ENCODE data around the gene ZNF670. TPM values are rescaled to one million over a fixed set of nuclear protein-coding genes. Genes with fewer than 3 reads are reported as not detected.

Gene ZNF670
- total and polyA plus RNA-seq, 9 of the 15 experiments (the other 6 are each of a cell fraction or from before 2014, with no cell fraction given): 7.1 to 23.4 (median 11.8) TPM

DNA sequence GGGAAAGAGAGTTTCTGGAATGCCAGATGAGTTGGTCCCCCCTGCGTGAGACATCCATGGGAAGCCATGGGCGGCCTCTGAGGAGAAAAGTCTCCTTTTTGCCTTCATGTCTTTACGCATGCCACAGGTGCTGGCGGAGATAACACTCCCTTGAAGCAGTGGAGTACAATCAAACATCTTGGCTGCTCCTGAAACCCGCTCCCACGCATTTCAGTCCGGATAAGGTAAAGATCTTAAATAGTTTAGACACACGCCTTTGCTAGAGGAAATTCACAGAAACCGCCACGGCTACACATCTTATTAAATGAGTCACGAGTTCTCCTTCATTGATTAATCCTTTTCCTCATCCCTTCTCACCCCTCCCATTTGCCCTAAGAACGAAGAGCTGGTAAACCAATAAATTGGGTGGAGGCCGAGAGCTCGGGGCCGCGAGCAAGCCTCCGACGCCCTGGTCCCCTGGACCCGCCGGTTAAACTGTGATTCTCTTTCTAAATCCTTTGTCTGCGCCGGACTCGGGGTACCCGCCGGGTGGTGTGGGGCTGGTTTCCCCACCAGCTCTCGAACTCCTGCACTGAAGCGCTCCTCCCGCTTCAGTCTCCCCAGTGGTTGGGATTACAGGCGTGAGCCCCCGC, 32.1 kb upstream of the ZNF670 start (continued):
- TF ChIP-seq SREBF2 (CRISPR knock-in tag; IDR thresholded peaks at IDR 0.05): no peak
- TF ChIP-seq HOMEZ (CRISPR knock-in tag; IDR thresholded peaks at IDR 0.05): no peak
- 0 out of 3 replicates have a peak, but pooled peaks of 1 of the 2 experiments have one; percentile 78 for TF ChIP-seq CBX3 (IDR thresholded peaks at IDR 0.05; ENCODE audit: borderline replicate concordance in 1 of 2, low read length in 2 of 2)
- peak; percentile 61; the same call in 1 of the 2 replicates for TF ChIP-seq CC2D1A (IDR thresholded peaks at IDR 0.05)
- TF ChIP-seq NFYB (IDR thresholded peaks at IDR 0.05; ENCODE audit: extremely low read depth, insufficient read length): no peak
- TF ChIP-seq EP300 (IDR thresholded peaks at IDR 0.05; ENCODE audit: low read length): peak; percentile 92
- TF ChIP-seq ZFP36 (IDR thresholded peaks at IDR 0.05; ENCODE audit: low read depth, low read length, partially characterized antibody): no peak
- no peak; a peak in 1 of 4 replicates for TF ChIP-seq FOXA3 (CRISPR knock-in tag; conservative IDR thresholded peaks at IDR 0.05 in 1 of 2, IDR thresholded peaks at IDR 0.05 in 1 of 2)
- no peak for TF ChIP-seq THRAP3 (IDR thresholded peaks at IDR 0.05; ENCODE audit: borderline replicate concordance)
- TF ChIP-seq NBN (IDR thresholded peaks at IDR 0.05; ENCODE audit: low read depth): peak; percentile 85
- TF ChIP-seq KHSRP (IDR thresholded peaks at IDR 0.05): no peak
- peak; percentile 90 for TF ChIP-seq CBFA2T2 (conservative IDR thresholded peaks at IDR 0.05)
- no peak for TF ChIP-seq SMC3 (conservative IDR thresholded peaks at IDR 0.05; ENCODE audit: insufficient read depth, low read depth, low read length)
- TF ChIP-seq MXI1 (IDR thresholded peaks at IDR 0.05; ENCODE audit: low read depth, low read length): no peak
- no peak for TF ChIP-seq ZFP91 (CRISPR knock-in tag; IDR thresholded peaks at IDR 0.05)
- TF ChIP-seq AFF4 (CRISPR knock-in tag; IDR thresholded peaks at IDR 0.05): 0 out of 2 replicates have a peak, but pooled peaks have one; percentile 36
- TF ChIP-seq CREB5 (CRISPR knock-in tag; IDR thresholded peaks at IDR 0.05): no peak
- peak; percentile 86 for TF ChIP-seq PML (IDR thresholded peaks at IDR 0.05; ENCODE audit: low read length)
- no peak for TF ChIP-seq ZNF212 (CRISPR knock-in tag; IDR thresholded peaks at IDR 0.05)
- peak; percentile 73; the same call in 1 of the 2 replicates for TF ChIP-seq FOXM1 (IDR thresholded peaks at IDR 0.05; ENCODE audit: low read depth)
- no peak for TF ChIP-seq FOXM1 (CRISPR knock-in tag; IDR thresholded peaks at IDR 0.05; ENCODE audit: low read depth)

Data from K562 (cell line).